GM20000 (cell line): ENCODE measurements around the gene PIAS2.

Source experiments
- DNase-seq: peaks from one replicate; pipeline ENCODE4 v3.0.0; 2012; ENCODE audit warnings: low spot score
- CTCF ChIP-seq: IDR thresholded peaks from 2 replicates; pipeline ENCODE4 v1.5.1; 2012; ENCODE audit warnings: mild to moderate bottlenecking, control low read depth; ENCODE audit errors: extremely low read depth, missing control alignments

Gene PIAS2

GRCh38 chr18:46915800-46916550 lies 1.3 kb downstream of the PIAS2 start:
- DNase-seq, result no peak
- TF ChIP-seq CTCF, result no peak

GRCh38 chr18:46910856-46911255 lies 6.5 kb downstream of the PIAS2 start:
- TF ChIP-seq CTCF, result no peak
- DNase-seq, result no peak

- no peak for TF ChIP-seq CTCF
- no peak for DNase-seq
Observed at GRCh38 chr18:46909497-46909896, 7.8 kb downstream of the PIAS2 start.

- DNase-seq, result no peak
- TF ChIP-seq CTCF, result no peak
Observed at GRCh38 chr18:46903406-46903805, 13.9 kb downstream of the PIAS2 start.

- DNase-seq, result no peak
- TF ChIP-seq CTCF, result no peak
Observed at GRCh38 chr18:46899274-46899948, 17.9 kb downstream of the PIAS2 start.

- TF ChIP-seq CTCF, result no peak
- no peak for DNase-seq
Observed at GRCh38 chr18:46894124-46894523, 23.2 kb downstream of the PIAS2 start.

- no peak for DNase-seq
- TF ChIP-seq CTCF, result no peak
Observed at GRCh38 chr18:46893360-46893759, 23.9 kb downstream of the PIAS2 start.
